Measurements from ENCODE around the gene AAK1.
"Not testable (repeated sequence)": the region's sequence is repeated elsewhere in the genome, so short reads cannot be mapped to it uniquely, and the experiment has no call there.

The AAK1 gene

DNA sequence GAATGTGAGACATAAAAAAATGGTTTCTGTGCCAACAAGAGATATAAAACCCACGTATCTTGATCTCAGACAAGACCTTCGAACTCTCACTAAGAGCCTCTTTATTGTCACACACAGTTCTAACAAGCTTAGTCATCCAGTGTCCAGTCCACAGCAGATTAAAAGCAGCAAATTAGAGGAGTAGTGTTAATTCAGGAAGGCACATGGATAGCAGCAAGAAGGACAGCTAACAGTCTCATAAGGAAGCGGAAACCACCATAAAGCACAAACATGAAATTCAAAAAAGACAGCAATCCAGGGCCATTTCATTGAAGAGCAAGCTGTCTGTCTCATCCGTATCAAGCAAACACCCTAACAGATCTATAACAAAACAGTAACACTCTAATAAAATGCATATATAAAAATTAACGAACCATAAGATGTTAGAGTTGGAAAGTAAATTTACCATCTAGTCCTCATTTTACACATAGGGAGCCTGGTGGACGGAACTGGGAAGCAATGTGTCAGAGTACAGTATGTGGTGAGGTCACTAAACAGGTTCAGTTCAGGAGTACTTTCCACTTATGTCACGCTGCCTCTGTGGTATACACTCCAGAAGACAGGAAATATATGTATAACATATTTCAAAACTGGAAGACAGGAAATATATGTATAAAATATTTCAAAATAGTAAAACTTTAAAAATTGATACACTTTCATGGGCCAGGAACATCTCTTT lies 18.3 kb downstream of the AAK1 start:
- DNase-seq (ENCODE audit: low spot score): no peak

GRCh38 chr2:69624611-69625010 lies 18.9 kb downstream of the AAK1 start:
- no peak for DNase-seq (ENCODE audit: low spot score)

DNA sequence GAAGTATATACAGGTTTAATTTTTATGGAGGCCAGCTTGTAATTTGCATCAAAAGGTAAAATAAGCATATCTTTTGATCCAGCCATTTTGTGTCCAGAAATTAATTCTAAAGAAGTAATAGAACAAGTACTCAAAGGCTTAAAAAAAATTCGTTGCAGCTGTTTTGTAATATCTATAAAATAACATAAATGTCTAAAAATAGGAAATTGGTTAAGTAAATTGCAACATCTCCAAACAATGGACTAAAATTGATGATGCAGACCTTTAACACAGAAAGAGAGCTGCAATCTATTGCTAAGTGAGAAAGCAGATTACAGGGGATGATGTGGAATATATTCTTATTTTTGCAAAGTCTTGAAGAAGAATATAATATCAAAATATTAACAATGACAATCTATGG lies 19.4 kb downstream of the AAK1 start:
- DNase-seq (ENCODE audit: low spot score): no peak

GRCh38 chr2:69623236-69623635 lies 20.3 kb downstream of the AAK1 start:
- no peak for DNase-seq (ENCODE audit: low spot score)

DNA sequence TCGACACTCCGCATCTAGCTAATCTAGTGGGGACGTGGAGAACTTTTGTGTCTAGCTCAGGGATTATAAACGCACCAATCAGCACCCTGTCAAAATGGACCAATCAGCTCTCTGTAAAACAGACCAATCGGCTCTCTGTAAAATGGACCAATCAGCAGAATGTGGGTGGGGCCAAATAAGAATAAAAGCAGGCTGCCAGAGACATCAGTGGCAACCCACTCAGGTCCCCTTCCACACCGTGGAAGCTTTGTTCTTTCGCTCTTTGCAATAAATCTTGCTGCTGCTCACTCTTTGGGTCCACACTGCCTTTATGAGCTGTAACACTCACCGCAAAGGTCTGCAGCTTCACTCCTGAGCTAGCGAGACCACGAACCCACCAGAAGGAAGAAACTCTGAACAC lies 20.7 kb downstream of the AAK1 start:
- not testable (repeated sequence) for DNase-seq (ENCODE audit: low spot score)

- DNase-seq (ENCODE audit: low spot score): not testable (repeated sequence)
Measured at GRCh38 chr2:69622017-69622540, 21.5 kb downstream of the AAK1 start.

GRCh38 chr2:69621440-69621839 lies 22.1 kb downstream of the AAK1 start:
- no peak for DNase-seq (ENCODE audit: low spot score)

GRCh38 chr2:69620870-69621269 lies 22.7 kb downstream of the AAK1 start:
- DNase-seq (ENCODE audit: low spot score): no peak

- no peak for DNase-seq (ENCODE audit: low spot score)
Measured at GRCh38 chr2:69619725-69620124, 23.8 kb downstream of the AAK1 start.

DNA sequence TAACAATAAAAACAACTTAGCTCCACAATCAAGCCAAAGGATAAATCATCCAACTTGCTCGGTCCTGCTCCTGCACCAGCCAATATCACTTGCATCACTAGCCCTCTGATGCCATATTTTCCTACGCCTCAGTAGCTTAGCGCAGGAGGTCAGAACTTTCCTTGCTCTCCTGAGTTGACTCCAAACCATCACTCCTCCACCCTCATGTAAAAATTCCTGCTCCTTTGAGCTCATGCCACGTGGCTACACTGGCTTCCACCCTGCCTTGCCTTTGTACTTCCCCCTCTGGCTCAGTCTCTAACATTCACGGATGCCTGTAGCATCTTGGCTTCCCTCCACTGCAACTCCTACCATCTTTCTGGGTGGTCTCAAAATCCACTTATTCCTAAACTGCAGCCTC lies 25.2 kb downstream of the AAK1 start:
- DNase-seq (ENCODE audit: low spot score): no peak

DNA sequence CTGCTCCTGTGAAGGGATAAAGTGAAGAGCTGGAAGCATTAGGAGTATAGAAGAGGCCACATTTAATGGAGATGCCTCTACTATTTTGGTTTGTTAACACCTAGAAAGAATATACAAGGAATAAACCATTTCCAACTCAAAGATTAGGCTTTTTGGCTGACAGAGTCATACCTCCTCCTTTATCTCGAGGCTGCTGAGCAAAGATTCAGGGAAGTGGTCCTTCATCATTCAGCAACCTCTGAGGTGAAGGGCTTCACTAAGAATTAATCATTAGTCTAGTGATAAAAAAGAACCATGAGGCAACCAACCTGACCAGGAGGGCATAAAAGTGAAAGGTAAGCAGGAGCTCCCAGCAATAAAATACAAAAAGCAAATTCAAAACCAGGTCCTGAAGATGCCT lies 25.8 kb downstream of the AAK1 start:
- DNase-seq (ENCODE audit: low spot score): no peak

GRCh38 chr2:69616755-69617154 lies 26.8 kb downstream of the AAK1 start:
- no peak for DNase-seq (ENCODE audit: low spot score)

DNA sequence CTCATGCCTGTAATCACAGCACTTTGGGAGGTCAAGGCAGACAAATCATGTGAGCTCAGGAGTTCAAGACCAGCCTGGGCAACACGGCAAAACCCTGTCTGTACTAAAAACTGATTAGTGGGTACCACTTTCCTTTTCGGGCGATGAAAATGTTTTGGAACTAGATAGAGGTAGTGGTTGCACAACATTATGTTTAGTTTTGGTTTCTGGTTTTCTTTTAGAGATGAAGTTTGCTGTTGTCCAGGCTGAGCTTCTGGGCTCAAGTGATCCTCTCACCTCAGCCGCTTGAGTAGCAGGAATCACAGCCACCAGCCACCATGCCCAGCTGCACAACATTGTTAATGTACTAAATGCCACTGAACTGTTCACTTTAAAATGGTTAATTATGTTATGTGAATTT lies 27.6 kb downstream of the AAK1 start:
- DNase-seq (ENCODE audit: low spot score): no peak

DNA sequence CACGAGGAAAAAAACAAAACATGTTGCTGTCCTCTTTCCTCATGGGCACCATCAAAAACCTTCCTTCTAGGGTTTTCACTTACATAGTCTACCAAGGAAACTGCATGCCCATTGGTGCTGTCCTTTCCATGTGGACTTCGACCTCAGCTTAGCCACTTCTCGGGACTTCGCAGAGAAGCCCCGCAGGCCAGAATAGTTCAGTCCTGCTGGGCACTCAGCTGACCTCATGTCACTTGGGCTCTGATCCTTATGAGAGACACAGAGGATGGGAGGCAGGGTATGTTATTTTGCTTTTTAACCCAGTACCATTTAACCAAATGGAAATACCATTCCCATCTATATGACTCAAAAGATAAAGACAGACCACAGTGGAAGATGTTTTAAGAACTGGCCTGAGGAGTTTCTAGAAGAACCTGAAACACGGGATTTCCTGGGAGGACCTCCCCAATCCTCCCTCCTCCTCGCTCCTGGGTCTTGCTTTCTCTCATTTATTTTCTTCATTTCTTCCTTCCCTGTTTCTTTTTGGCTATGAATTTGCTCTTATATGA lies 28.4 kb downstream of the AAK1 start:
- DNase-seq (ENCODE audit: low spot score): no peak

- no peak for DNase-seq (ENCODE audit: low spot score)
Measured at GRCh38 chr2:69612707-69613106, 30.8 kb downstream of the AAK1 start.

- no peak for DNase-seq (ENCODE audit: low spot score)
Measured at GRCh38 chr2:69612200-69612599, 31.3 kb downstream of the AAK1 start.

DNA sequence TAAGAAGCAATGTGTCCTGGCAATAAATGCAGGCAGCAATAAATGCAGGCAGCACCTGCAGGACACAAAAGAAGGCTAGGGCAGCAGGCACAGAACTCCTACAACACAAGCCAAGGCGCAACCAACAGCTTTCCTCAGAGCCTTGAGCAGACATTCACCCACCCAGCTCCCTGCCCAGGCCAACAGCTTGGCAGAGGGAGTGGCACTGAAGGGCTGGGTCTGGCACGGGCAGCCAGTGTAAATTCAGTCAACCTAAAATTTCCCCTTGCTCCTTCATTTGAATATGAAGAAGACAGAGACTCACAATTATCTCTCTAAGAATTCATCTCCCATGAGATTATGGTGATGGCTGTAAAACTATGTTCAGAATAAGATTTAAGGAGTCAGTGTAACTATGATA lies 35.4 kb downstream of the AAK1 start:
- no peak for DNase-seq (ENCODE audit: low spot score)

DNA sequence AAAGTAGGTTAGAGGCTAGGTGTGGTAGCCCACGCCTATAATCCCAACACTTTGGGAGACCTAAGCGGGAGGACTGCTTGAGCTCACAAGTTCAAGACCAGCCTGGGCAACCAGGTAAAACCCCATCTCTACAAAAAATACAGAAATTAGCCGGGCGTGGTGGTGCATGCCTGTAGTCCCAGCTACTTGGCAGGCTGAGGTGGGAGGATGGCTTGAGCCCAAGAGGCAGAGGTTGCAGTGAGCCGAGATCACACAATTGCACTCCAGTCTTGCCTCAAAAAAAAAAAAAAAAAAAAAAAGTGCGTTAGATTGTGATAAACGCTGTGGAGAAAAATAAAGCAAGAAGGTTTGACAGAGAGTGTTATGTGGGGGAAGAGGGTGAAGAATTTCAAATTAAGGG lies 36.8 kb downstream of the AAK1 start:
- not testable (repeated sequence) for DNase-seq (ENCODE audit: low spot score)

GRCh38 chr2:69605284-69605683 lies 38.3 kb downstream of the AAK1 start:
- DNase-seq (ENCODE audit: low spot score): no peak

DNA sequence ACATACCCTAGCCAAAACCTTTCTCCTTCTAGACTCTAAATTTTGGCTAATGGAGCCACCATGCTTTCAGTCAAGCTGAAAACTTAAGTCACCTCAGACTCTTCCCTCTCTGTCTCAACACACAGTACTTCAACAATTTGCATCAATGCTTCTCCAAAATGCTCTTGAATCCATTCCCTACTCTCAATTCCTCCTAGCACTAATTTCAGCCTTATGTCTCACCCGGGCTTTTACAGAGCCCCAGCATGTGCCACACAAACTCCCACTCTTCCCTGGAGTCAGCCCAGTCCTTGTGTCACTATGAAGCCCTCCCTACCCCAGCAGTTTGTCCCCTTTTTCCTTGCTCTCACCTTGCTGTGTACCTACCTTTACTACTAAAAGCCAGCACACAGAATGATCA lies 38.7 kb downstream of the AAK1 start:
- no peak for DNase-seq (ENCODE audit: low spot score)

DNA sequence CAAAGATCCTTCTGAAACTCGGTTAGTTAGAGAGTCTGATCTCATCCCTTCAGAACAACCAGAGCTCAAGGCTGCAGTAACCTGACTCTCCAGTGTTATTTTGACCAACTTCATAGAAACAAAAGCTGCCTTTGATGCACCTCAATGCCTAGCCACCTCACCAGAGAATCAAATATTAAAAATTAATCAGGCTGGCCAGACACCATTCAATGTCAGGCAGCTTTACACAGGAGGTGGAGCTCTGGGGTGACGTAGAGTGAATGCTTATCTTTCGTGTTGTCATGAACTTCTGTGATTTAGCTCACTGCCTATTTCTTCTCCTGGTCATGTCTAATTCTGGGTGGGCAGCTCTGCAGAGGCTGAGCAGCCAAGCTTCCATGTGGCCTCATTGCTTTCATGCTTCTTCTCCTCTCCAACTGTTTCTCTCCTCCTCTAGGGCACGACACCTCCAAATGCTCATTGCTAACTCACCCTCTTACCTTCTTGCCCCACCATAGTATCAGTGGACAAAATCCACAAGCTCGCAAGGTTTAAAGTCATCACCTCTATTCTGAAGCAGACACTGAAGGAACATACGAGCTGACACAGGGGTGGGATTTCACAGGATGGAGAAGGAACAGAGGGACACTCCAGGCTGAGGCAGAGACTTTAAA lies 39.4 kb downstream of the AAK1 start:
- no peak for DNase-seq (ENCODE audit: low spot score)

- DNase-seq (ENCODE audit: low spot score): no peak
Measured at GRCh38 chr2:69603146-69603743, 40.3 kb downstream of the AAK1 start.

GRCh38 chr2:69601179-69601612 lies 42.3 kb downstream of the AAK1 start:
- no peak for DNase-seq (ENCODE audit: low spot score)
